PC-3 (cell line): ENCODE data around the gene WDFY4. TPM values are rescaled to one million over a fixed set of nuclear protein-coding genes. Genes with fewer than 3 reads are reported as not detected.

Experiments used
- ATAC-seq: fragments of 200-7000 bp; cut with Tn5 transposase; 2 replicates; pipeline ENCODE4 v1.9.1; 2020; ENCODE audit warnings: mild to moderate bottlenecking, moderate library complexity
- BruUV-seq: library from RNA; stranded (reverse); fragments of 400-500 nt; replicated peaks from 2 replicates; lab custom pipeline; 2021; lab: Mats Ljungman, UMichigan
- CTCF ChIA-PET: fragments of 300-600 bp; sonication (Branson Sonifier 250); formaldehyde crosslinking; loops from one replicate; lab custom pipeline; 2022; ENCODE audit warnings: antibody characterized with exemption; lab: Charles Lee
- POLR2A ChIA-PET: fragments of 300-600 bp; sonication (Branson Sonifier 250); formaldehyde crosslinking; loops from one replicate; lab custom pipeline; 2022; ENCODE audit warnings: antibody characterized with exemption; ENCODE audit not compliant: unreplicated experiment; lab: Charles Lee
- DNase-seq: peaks from one replicate; pipeline ENCODE4 v3.0.0-alpha.2; 2015
- H2AFZ ChIP-seq: fragments of 300-600 bp; sonication (generic); 2 replicates; pipeline ENCODE4 v1.6.0; 2016; ENCODE audit warnings: antibody characterized with exemption, low read length
- H3F3A ChIP-seq: fragments of 300-600 bp; sonication (generic); one replicate; pipeline ENCODE4 v1.6.0; 2017; ENCODE audit warnings: antibody characterized with exemption, low read length, control low read depth, mild to moderate bottlenecking; ENCODE audit not compliant: unreplicated experiment
- H3K27ac ChIP-seq: fragments of 300-600 bp; sonication (generic); 2 replicates; pipeline ENCODE4 v1.5.1; 2016; ENCODE audit warnings: mild to moderate bottlenecking, low read length
- H3K27me3 ChIP-seq: fragments of 300-600 bp; sonication (generic); 2 replicates; pipeline ENCODE4 v1.6.1; 2016; ENCODE audit warnings: low read length, mixed read lengths
- H3K36me3 ChIP-seq: fragments of 300-600 bp; sonication (generic); 2 replicates; pipeline ENCODE4 v1.6.1; 2016; ENCODE audit warnings: low read depth, mixed run types, low read length, mixed read lengths
- H3K4me1 ChIP-seq: fragments of 300-600 bp; sonication (generic); 2 replicates; pipeline ENCODE4 v1.5.1; 2016; ENCODE audit warnings: low read length; ENCODE audit not compliant: insufficient read depth
- H3K4me2 ChIP-seq: fragments of 300-600 bp; sonication (generic); 2 replicates; pipeline ENCODE4 v1.6.0; 2016; ENCODE audit warnings: low read length
- H3K4me3 ChIP-seq: fragments of 300-600 bp; sonication (generic); 2 replicates; pipeline ENCODE4 v1.5.1; 2016; ENCODE audit warnings: mild to moderate bottlenecking, low read length, mixed read lengths
- H3K79me2 ChIP-seq: fragments of 300-600 bp; sonication (generic); 2 replicates; pipeline ENCODE4 v1.6.1; 2017; ENCODE audit warnings: low read length, mixed read lengths
- H3K9ac ChIP-seq: fragments of 300-600 bp; sonication (generic); 2 replicates; pipeline ENCODE4 v1.6.0; 2016; ENCODE audit warnings: mild to moderate bottlenecking, low read length
- H3K9me2 ChIP-seq: fragments of 300-600 bp; sonication (generic); replicated peaks from 2 replicates; pipeline ENCODE4 v1.6.1; 2016; ENCODE audit warnings: mixed run types, low read length, mixed read lengths
- H3K9me3 ChIP-seq: fragments of 300-600 bp; sonication (generic); 2 replicates; pipeline ENCODE4 v1.6.1; 2016; ENCODE audit warnings: low read length, mixed read lengths
- H4K20me1 ChIP-seq: fragments of 300-600 bp; sonication (generic); 2 replicates; pipeline ENCODE4 v1.6.1; 2016; ENCODE audit warnings: low read length, mixed read lengths
- EZH2 ChIP-seq: fragments of 300-600 bp; sonication (generic); IDR thresholded peaks from one replicate; pipeline ENCODE4 v1.6.1; 2017; ENCODE audit warnings: antibody characterized with exemption, mild to moderate bottlenecking, low read length; ENCODE audit not compliant: unreplicated experiment
- EZH2phosphoT487 ChIP-seq: fragments of 300-600 bp; sonication (generic); IDR thresholded peaks from 2 replicates; pipeline ENCODE4 v1.6.1; 2018; ENCODE audit warnings: mild to moderate bottlenecking, antibody characterized with exemption, low read length, borderline replicate concordance
- intact Hi-C: fragments of 100-400 bp; cut with micrococcal nuclease; formaldehyde crosslinking; loops from 2 replicates; pipeline ENCODE4 v1.9.0; 2023
- total RNA-seq: library from RNA; depleted of rRNA; stranded (reverse); fragments of >200 nt; gene quantifications from 2 replicates; pipeline ENCODE4 v1.2.3, GENCODE V29; 2014
- TF ChIP-seq, protein P1 (sequence below): fragments of 300-600 bp; sonication (generic); conservative IDR thresholded peaks from 2 replicates; pipeline ENCODE4 v1.5.1; 2017; ENCODE audit warnings: antibody characterized with exemption, low read depth, mild to moderate bottlenecking, low read length

WDFY4 gene
- total RNA-seq, 1 experiment from 2014 or later, result not detected

DNA sequence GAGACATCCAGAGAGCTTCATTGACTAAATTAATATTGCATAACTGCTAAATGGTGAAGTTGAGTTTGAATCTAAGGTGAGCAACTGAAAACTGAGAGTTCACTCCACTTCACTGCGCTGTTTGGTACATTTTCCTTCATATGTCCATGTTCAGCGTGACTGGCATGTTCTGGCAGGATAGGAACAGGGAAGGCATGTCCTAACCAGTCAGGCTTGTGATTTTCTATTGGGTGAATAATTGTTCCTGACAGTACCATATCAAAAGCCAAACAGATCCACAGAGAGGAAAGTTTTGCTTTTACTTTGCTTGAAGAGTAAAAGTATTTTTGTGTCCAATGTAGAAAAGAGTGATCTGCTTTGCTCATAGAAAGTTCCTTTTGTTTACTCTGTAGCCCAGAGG is 53.2 kb downstream of the WDFY4 start:
- TF ChIP-seq EZH2phosphoT487 (no peak), EZH2 (no peak)
- TF ChIP-seq, protein P1, sequence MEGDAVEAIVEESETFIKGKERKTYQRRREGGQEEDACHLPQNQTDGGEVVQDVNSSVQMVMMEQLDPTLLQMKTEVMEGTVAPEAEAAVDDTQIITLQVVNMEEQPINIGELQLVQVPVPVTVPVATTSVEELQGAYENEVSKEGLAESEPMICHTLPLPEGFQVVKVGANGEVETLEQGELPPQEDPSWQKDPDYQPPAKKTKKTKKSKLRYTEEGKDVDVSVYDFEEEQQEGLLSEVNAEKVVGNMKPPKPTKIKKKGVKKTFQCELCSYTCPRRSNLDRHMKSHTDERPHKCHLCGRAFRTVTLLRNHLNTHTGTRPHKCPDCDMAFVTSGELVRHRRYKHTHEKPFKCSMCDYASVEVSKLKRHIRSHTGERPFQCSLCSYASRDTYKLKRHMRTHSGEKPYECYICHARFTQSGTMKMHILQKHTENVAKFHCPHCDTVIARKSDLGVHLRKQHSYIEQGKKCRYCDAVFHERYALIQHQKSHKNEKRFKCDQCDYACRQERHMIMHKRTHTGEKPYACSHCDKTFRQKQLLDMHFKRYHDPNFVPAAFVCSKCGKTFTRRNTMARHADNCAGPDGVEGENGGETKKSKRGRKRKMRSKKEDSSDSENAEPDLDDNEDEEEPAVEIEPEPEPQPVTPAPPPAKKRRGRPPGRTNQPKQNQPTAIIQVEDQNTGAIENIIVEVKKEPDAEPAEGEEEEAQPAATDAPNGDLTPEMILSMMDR, result no peak
- intact Hi-C loops, result no loop called here

DNA sequence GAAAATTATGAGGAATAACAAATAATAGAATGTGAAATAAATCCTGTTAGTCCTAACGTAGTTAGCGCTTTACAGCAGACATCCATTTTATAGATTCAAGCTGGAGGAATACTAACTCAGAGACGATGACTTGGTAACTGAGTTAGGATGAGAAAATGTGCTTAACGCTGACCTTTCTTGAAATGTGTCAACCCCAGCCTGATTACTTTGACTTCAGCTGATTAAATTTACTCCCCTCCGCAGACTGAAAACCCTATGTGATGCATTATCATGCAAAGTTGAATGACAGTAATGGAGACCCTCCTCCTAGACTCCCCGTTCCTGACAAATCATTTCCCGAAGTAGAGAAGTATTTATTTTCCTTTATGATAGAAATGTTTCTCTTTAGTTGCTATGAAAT is 54.5 kb downstream of the WDFY4 start:
- H3K4me3 ChIP-seq, result no peak overlapping the region
- BruUV-seq, result no TSS peak
- ATAC-seq (no peak), DNase-seq (no peak)
- H3F3A ChIP-seq, result no peaks in the 10 kb centered on the region
- TF ChIP-seq, protein P1, result no peak
- no peak for TF ChIP-seq EZH2
- no peak for TF ChIP-seq EZH2phosphoT487
- no peaks in the 10 kb centered on the region for H4K20me1 ChIP-seq
- intact Hi-C loops, result no loop called here
- H3K9ac ChIP-seq, result no peak overlapping the region
- H3K4me2 ChIP-seq, result no peak overlapping the region
- ChIA-PET CTCF (no interaction called here), POLR2A (no interaction called here)
- H3K36me3 ChIP-seq, result no peaks in the 10 kb centered on the region
- no peaks in the 10 kb centered on the region for H3K9me3 ChIP-seq
- H3K79me2 ChIP-seq, result no peaks in the 10 kb centered on the region
- H3K27me3 ChIP-seq, result peaks cover 87% of the 10 kb centered on the region
- H3K4me1 ChIP-seq, result no peaks in the 10 kb centered on the region
- no peak overlapping the region for H3K27ac ChIP-seq
- H2AFZ ChIP-seq, result no peak overlapping the region
- H3K9me2 ChIP-seq, result no peaks in the 10 kb centered on the region

More for the DNA sequence above, 53.2 kb downstream of the WDFY4 start:
- BruUV-seq, result no TSS peak
- POLR2A ChIA-PET, result no interaction called here
- H3K9me2 ChIP-seq, result no peaks in the 10 kb centered on the region
- DNase-seq (no peak), ATAC-seq (no peak)
- no peaks in the 10 kb centered on the region for H3K79me2 ChIP-seq
- no peaks in the 10 kb centered on the region for H3K36me3 ChIP-seq
- no peak overlapping the region for H3K4me3 ChIP-seq
- no peak overlapping the region for H3K4me2 ChIP-seq
- H3K9me3 ChIP-seq, result no peaks in the 10 kb centered on the region
- H3K9ac ChIP-seq, result no peak overlapping the region
- H3K27ac ChIP-seq, result no peak overlapping the region
- H2AFZ ChIP-seq, result no peak overlapping the region
- H4K20me1 ChIP-seq, result no peaks in the 10 kb centered on the region
- no peaks in the 10 kb centered on the region for H3K4me1 ChIP-seq
- peaks cover 87% of the 10 kb centered on the region for H3K27me3 ChIP-seq
- H3F3A ChIP-seq, result no peaks in the 10 kb centered on the region
- CTCF ChIA-PET, result no interaction called here

DNA sequence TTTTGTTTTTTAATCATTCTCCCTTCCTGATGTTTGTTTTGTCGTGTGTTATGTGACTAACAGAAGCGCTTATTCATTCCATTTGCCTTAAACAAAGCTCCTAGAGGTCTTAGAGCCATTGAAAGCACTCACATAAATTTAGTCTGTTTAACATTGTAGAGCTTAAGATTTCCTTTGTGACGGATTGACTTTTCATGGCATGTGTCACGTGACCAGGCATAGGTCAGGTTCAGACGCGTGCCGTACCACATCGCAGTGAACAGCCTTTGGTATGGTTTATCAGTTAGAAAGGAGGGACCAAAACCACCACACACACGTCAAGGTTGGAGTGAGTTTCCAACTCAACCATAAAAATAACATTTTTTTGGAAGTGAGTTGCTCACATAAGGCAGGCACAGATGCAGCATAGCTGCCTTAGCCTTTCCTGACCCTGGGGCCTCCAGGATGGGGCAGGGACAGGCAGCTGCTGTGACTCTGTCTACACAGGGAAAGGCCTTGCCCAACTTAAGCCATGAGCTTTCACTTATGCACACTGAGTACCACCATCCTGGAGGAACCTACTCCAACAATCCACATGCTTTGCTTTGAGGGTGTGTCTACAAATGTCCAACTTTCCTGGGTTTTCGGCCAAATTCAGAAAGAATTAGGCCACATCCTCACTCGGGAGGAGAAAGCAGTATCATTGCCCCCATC is 55.5 kb downstream of the WDFY4 start:
- BruUV-seq, result no TSS peak
- H2AFZ ChIP-seq, result no peak overlapping the region
- no peak for TF ChIP-seq EZH2phosphoT487
- TF ChIP-seq EZH2, result no peak
- TF ChIP-seq, protein P1, result no peak
- no peak overlapping the region for H3K9ac ChIP-seq
- H3K79me2 ChIP-seq, result no peaks in the 10 kb centered on the region
- DNase-seq (no peak), ATAC-seq (no peak)
- no peaks in the 10 kb centered on the region for H3K9me3 ChIP-seq
- no peaks in the 10 kb centered on the region for H3K36me3 ChIP-seq
- H3F3A ChIP-seq, result no peaks in the 10 kb centered on the region
- no peak overlapping the region for H3K4me2 ChIP-seq
- no peak overlapping the region for H3K27ac ChIP-seq
- peaks cover 87% of the 10 kb centered on the region for H3K27me3 ChIP-seq
- POLR2A ChIA-PET, result no interaction called here
- no peak overlapping the region for H3K4me3 ChIP-seq
- no peaks in the 10 kb centered on the region for H3K4me1 ChIP-seq
- intact Hi-C loops, result loop anchor here (2.0 kb wide), 1 partner anchor 71 kb away; no protein-coding TSS in a partner anchor
- H3K9me2 ChIP-seq, result no peaks in the 10 kb centered on the region
- CTCF ChIA-PET, result no interaction called here
- H4K20me1 ChIP-seq, result no peaks in the 10 kb centered on the region
